ENCODE measurements around the gene HDAC4.

The HDAC4 gene

DNA sequence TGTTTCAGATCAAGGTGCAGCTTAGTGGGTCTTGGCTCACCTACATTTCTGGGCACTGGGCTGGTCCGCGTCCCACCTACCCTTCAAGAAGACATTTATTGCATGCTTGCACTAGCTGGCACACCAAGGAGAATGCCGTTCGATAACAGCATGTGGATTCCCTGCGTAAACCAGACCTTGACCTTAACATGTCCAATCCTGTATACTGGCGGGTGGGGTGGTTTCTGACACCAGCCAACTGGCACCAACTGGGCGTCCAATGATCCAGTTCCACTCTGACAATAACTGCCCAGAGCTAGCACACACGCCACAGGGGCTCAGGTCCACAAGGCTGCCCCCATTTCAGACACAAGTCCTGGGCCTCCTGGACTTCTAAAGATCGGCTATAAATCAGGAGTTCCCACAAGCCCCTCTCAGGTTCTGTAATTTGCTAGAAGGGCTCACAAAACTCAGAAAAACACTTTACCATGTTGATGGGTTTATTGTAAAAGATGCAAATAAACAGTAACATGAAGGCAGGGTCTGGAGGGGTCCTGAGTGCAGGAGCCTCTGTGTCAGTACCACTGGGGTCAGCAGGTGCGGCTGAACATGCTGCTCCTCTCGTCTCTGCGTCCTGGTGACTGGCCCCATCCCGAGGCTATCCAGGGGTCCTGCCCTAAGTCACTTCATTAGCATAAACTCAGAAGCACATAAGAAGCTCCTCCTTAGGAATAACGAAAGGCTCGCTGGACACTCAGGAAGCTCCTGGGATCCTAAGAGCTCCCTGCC, 161.8 kb downstream of the HDAC4 start:
- Histone ChIP-seq H3K9me2 (ENCODE audit: low read depth, low read length) (no peaks in the 10 kb centered on the region), H3K27ac (ENCODE audit: low read depth, low read length, poor library complexity, severe bottlenecking) (no peak overlapping the region), H3K27me3 (ENCODE audit: insufficient read depth, low read length) (0 out of 2 replicates have a peak, but pooled peaks cover 3% of the 10 kb centered on the region), H3K9me3 (ENCODE audit: low read length) (no peaks in the 10 kb centered on the region), H3K9ac (ENCODE audit: low read length) (no peak overlapping the region), H3K4me1 (ENCODE audit: insufficient read depth, low read length, severe bottlenecking) (no peaks in the 10 kb centered on the region), H3K4me3 (ENCODE audit: low read depth, low read length, poor library complexity, severe bottlenecking) (no peak overlapping the region), H2AFZ (ENCODE audit: low read length) (no peak overlapping the region), H3K36me3 (ENCODE audit: insufficient read depth, low read length) (no peaks in the 10 kb centered on the region), H4K20me1 (ENCODE audit: insufficient read depth, low read length) (no peaks in the 10 kb centered on the region), H3K4me2 (ENCODE audit: low read length) (no peak overlapping the region), H3F3A (ENCODE audit: insufficient read depth, low read length) (no peaks in the 10 kb centered on the region), H3K79me2 (ENCODE audit: insufficient read depth, low read length) (no peaks in the 10 kb centered on the region)
- no peak for TF ChIP-seq EZH2 (IDR thresholded peaks at IDR 0.05; ENCODE audit: borderline replicate concordance, low read length)
- TF ChIP-seq, protein P1, sequence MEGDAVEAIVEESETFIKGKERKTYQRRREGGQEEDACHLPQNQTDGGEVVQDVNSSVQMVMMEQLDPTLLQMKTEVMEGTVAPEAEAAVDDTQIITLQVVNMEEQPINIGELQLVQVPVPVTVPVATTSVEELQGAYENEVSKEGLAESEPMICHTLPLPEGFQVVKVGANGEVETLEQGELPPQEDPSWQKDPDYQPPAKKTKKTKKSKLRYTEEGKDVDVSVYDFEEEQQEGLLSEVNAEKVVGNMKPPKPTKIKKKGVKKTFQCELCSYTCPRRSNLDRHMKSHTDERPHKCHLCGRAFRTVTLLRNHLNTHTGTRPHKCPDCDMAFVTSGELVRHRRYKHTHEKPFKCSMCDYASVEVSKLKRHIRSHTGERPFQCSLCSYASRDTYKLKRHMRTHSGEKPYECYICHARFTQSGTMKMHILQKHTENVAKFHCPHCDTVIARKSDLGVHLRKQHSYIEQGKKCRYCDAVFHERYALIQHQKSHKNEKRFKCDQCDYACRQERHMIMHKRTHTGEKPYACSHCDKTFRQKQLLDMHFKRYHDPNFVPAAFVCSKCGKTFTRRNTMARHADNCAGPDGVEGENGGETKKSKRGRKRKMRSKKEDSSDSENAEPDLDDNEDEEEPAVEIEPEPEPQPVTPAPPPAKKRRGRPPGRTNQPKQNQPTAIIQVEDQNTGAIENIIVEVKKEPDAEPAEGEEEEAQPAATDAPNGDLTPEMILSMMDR (IDR thresholded peaks at IDR 0.05; ENCODE audit: low read length), result no peak

DNA sequence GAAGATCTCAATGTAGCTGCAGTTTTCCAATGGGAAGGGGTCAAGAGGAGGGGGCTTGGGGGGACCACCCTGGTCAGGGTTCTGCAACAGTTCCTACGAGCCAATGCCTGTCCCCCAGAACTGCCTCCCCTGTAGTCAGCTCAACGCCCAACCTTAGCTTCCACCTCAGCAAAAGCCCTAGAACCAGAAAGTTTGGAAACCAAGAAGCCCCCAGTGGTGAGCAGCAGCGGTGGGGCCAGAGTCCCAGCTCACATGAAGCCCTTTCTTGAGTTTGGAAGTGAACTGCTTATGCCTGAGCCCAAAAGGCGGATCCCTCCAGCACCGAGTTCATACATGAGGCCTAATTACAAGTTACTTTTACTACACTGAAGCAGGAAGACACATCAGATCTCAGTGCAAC, 162.4 kb downstream of the HDAC4 start:
- H3K4me2 ChIP-seq (ENCODE audit: low read length), result no peak overlapping the region
- no peaks in the 10 kb centered on the region for H3K79me2 ChIP-seq (ENCODE audit: insufficient read depth, low read length)
- H2AFZ ChIP-seq (ENCODE audit: low read length), result no peak overlapping the region
- H3K4me3 ChIP-seq (ENCODE audit: low read depth, low read length, poor library complexity, severe bottlenecking), result no peak overlapping the region
- H3K27ac ChIP-seq (ENCODE audit: low read depth, low read length, poor library complexity, severe bottlenecking), result no peak overlapping the region
- TF ChIP-seq EZH2 (IDR thresholded peaks at IDR 0.05; ENCODE audit: borderline replicate concordance, low read length), result no peak
- TF ChIP-seq, protein P1 (IDR thresholded peaks at IDR 0.05; ENCODE audit: low read length), result no peak
- no peaks in the 10 kb centered on the region for H3K4me1 ChIP-seq (ENCODE audit: insufficient read depth, low read length, severe bottlenecking)
- H4K20me1 ChIP-seq (ENCODE audit: insufficient read depth, low read length), result no peaks in the 10 kb centered on the region
- H3K36me3 ChIP-seq (ENCODE audit: insufficient read depth, low read length), result no peaks in the 10 kb centered on the region
- no peaks in the 10 kb centered on the region for H3K9me2 ChIP-seq (ENCODE audit: low read depth, low read length)
- no peaks in the 10 kb centered on the region for H3K9me3 ChIP-seq (ENCODE audit: low read length)
- H3K27me3 ChIP-seq (ENCODE audit: insufficient read depth, low read length), result no peaks in the 10 kb centered on the region
- H3K9ac ChIP-seq (ENCODE audit: low read length), result no peak overlapping the region
- H3F3A ChIP-seq (ENCODE audit: insufficient read depth, low read length), result no peaks in the 10 kb centered on the region

DNA sequence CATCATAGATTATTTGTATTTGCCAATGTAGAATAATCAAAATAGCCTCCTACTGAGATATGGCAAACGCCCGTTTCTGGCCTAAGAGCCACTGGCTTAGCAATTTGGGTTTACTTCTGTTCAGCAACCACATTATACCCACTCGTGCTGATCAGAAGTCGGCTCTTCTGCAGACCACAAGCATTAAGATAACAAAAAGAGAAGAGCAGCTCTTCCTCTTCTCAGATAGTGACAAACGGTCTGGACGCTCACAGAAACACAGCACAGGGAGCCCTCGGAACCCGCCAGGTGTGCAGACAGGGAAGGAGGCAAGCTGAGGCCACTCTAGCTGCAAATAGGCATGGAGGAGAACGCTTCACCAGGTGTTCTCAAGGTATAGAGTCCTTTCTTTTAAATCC, 164.0 kb downstream of the HDAC4 start:
- Histone ChIP-seq H3K4me1 (ENCODE audit: insufficient read depth, low read length, severe bottlenecking) (no peaks in the 10 kb centered on the region), H3K79me2 (ENCODE audit: insufficient read depth, low read length) (no peaks in the 10 kb centered on the region), H4K20me1 (ENCODE audit: insufficient read depth, low read length) (no peaks in the 10 kb centered on the region), H2AFZ (ENCODE audit: low read length) (no peak overlapping the region), H3K4me3 (ENCODE audit: low read depth, low read length, poor library complexity, severe bottlenecking) (no peak overlapping the region), H3K27ac (ENCODE audit: low read depth, low read length, poor library complexity, severe bottlenecking) (no peak overlapping the region), H3K4me2 (ENCODE audit: low read length) (no peak overlapping the region), H3K9me2 (ENCODE audit: low read depth, low read length) (no peaks in the 10 kb centered on the region), H3K9me3 (ENCODE audit: low read length) (no peaks in the 10 kb centered on the region), H3K27me3 (ENCODE audit: insufficient read depth, low read length) (no peaks in the 10 kb centered on the region), H3K9ac (ENCODE audit: low read length) (no peak overlapping the region), H3K36me3 (ENCODE audit: insufficient read depth, low read length) (no peaks in the 10 kb centered on the region), H3F3A (ENCODE audit: insufficient read depth, low read length) (no peaks in the 10 kb centered on the region)
- TF ChIP-seq EZH2 (IDR thresholded peaks at IDR 0.05; ENCODE audit: borderline replicate concordance, low read length), result no peak
- TF ChIP-seq, protein P1 (IDR thresholded peaks at IDR 0.05; ENCODE audit: low read length), result no peak
